SK-MEL-5 (cell line): Measurements from ENCODE around the gene GNA12. TPM values are rescaled to one million over a fixed set of nuclear protein-coding genes. Genes with fewer than 3 reads are reported as not detected.

Source experiments
- DNase-seq: peaks from one replicate; pipeline ENCODE4 v3.0.0-alpha.2; 2016; ENCODE audit warnings: low read depth, low spot score
- in situ Hi-C: cut with HindIII; loops from 2 replicates; pipeline ENCODE4 v1.10.0; 2016; ENCODE audit warnings: low sequenced_read_pairs, high pct_unique_total_duplicates, low pct_unique_long_range_greater_than_20kb
- total RNA-seq: library from RNA; depleted of rRNA; stranded (reverse); fragments of >200 nt; shearing (Covaris generic); gene quantifications from 2 replicates; pipeline ENCODE4 v1.2.3, GENCODE V29; 2014

Gene GNA12
- total RNA-seq, 1 experiment from 2014 or later: 10.2 TPM

- DNase-seq: no peak
- in situ Hi-C loops: no loop called here
Measured at GRCh38 chr7:2800220-2800930, 43.7 kb downstream of the GNA12 start.

GRCh38 chr7:2799253-2799652, 44.9 kb downstream of the GNA12 start:
- no peak for DNase-seq
- in situ Hi-C loops: no loop called here

GRCh38 chr7:2798669-2799068, 45.4 kb downstream of the GNA12 start:
- in situ Hi-C loops: no loop called here

GRCh38 chr7:2796358-2797352, 47.5 kb downstream of the GNA12 start:
- in situ Hi-C loops: no loop called here

More at GRCh38 chr7:2798669-2799068, 45.4 kb downstream of the GNA12 start:
- no peak for DNase-seq

GRCh38 chr7:2795906-2796305, 48.2 kb downstream of the GNA12 start:
- in situ Hi-C loops: no loop called here

More at GRCh38 chr7:2796358-2797352, 47.5 kb downstream of the GNA12 start:
- no peak for DNase-seq

GRCh38 chr7:2794836-2795636, 49.1 kb downstream of the GNA12 start:
- DNase-seq: no peak
- in situ Hi-C loops: no loop called here

More at GRCh38 chr7:2795906-2796305, 48.2 kb downstream of the GNA12 start:
- no peak for DNase-seq

GRCh38 chr7:2792856-2793487, 51.1 kb downstream of the GNA12 start:
- in situ Hi-C loops: no loop called here
- DNase-seq: no peak

GRCh38 chr7:2792235-2792634, 51.9 kb downstream of the GNA12 start:
- no peak for DNase-seq
- in situ Hi-C loops: no loop called here

GRCh38 chr7:2791390-2791789, 52.7 kb downstream of the GNA12 start:
- in situ Hi-C loops: no loop called here

GRCh38 chr7:2787251-2787951, 56.7 kb downstream of the GNA12 start:
- no peak for DNase-seq
- in situ Hi-C loops: no loop called here

More at GRCh38 chr7:2791390-2791789, 52.7 kb downstream of the GNA12 start:
- no peak for DNase-seq

- in situ Hi-C loops: no loop called here
- no peak for DNase-seq
Measured at GRCh38 chr7:2786607-2787116, 57.4 kb downstream of the GNA12 start.

GRCh38 chr7:2785071-2785500, 59.0 kb downstream of the GNA12 start:
- no peak for DNase-seq
- in situ Hi-C loops: no loop called here

- no peak for DNase-seq
- in situ Hi-C loops: no loop called here
Measured at GRCh38 chr7:2782565-2782964, 61.5 kb downstream of the GNA12 start.

GRCh38 chr7:2782121-2782520, 62.0 kb downstream of the GNA12 start:
- DNase-seq: no peak
- in situ Hi-C loops: no loop called here

GRCh38 chr7:2781636-2782035, 62.5 kb downstream of the GNA12 start:
- in situ Hi-C loops: no loop called here

GRCh38 chr7:2779051-2779450, 65.1 kb downstream of the GNA12 start:
- DNase-seq: no peak
- in situ Hi-C loops: no loop called here

More at GRCh38 chr7:2781636-2782035, 62.5 kb downstream of the GNA12 start:
- no peak for DNase-seq
